Measurements from ENCODE around the gene NRG2.

GRCh38 chr5:139862313-139862712 is 180.8 kb downstream of the NRG2 start:
- no peak for TF ChIP-seq POLR2A (IDR thresholded peaks at IDR 0.05)
- TF ChIP-seq, protein P1, sequence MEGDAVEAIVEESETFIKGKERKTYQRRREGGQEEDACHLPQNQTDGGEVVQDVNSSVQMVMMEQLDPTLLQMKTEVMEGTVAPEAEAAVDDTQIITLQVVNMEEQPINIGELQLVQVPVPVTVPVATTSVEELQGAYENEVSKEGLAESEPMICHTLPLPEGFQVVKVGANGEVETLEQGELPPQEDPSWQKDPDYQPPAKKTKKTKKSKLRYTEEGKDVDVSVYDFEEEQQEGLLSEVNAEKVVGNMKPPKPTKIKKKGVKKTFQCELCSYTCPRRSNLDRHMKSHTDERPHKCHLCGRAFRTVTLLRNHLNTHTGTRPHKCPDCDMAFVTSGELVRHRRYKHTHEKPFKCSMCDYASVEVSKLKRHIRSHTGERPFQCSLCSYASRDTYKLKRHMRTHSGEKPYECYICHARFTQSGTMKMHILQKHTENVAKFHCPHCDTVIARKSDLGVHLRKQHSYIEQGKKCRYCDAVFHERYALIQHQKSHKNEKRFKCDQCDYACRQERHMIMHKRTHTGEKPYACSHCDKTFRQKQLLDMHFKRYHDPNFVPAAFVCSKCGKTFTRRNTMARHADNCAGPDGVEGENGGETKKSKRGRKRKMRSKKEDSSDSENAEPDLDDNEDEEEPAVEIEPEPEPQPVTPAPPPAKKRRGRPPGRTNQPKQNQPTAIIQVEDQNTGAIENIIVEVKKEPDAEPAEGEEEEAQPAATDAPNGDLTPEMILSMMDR (IDR thresholded peaks at IDR 0.05): no peak

All from adrenal gland (tissue), 5 donors.